ENCODE results near the gene KCNS3. TPM values are rescaled to one million over a fixed set of nuclear protein-coding genes. Genes with fewer than 3 reads are reported as not detected.

The KCNS3 gene
- total RNA-seq, 2 donors from 2014 or later, result not detected

- no peak for ATAC-seq
- H3K9me3 Mint-ChIP-seq, result peaks cover 8% of the 10 kb centered on the region
- peaks cover 17% of the 10 kb centered on the region for H3K36me3 Mint-ChIP-seq
- peaks cover 4 to 31% of the 10 kb centered on the region in 2 donors for H3K27me3 Mint-ChIP-seq
- H3K27ac Mint-ChIP-seq, result no peak overlapping the region
- no peak overlapping the region for H3K4me3 Mint-ChIP-seq
- DNase-seq (ENCODE audit: low spot score), result no peak
- H3K4me1 Mint-ChIP-seq (ENCODE audit: low read depth in 2 of 2), result no peaks in the 10 kb centered on the region
Measured at GRCh38 chr2:17894556-17894955, 16.1 kb downstream of the KCNS3 start.

- ATAC-seq (no peak), DNase-seq (ENCODE audit: low spot score) (no peak)
- H3K36me3 Mint-ChIP-seq, result no peaks in the 10 kb centered on the region
Measured at GRCh38 chr2:17899871-17900270, 21.4 kb downstream of the KCNS3 start.

DNA sequence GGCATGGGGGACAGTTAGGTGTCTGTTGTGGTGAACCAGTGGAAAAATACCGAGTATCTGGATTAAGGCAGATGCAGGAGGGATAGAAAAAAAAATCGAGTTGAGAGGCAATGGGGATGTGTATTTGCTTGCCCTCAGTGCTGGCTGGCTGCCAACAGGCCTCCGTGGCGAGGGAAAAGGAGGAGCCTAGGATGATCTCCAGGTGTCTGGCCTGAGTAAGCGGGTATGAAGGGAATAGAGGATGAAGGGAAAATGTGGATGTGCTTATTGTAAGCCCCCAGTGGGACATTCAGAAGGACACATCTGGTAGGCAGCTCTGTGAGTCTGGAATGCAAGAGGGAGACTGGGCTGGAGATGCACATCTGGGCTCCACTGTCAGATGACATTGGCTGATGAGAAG is 22.8 kb downstream of the KCNS3 start:
- H3K36me3 Mint-ChIP-seq, result peaks cover 1% of the 10 kb centered on the region
- H3K27me3 Mint-ChIP-seq, result peaks cover 12 to 17% of the 10 kb centered on the region in 2 donors
- ATAC-seq, result no peak
- H3K27ac Mint-ChIP-seq, result no peak overlapping the region
- peaks cover under 1% of the 10 kb centered on the region for H3K9me3 Mint-ChIP-seq
- H3K4me1 Mint-ChIP-seq (ENCODE audit: low read depth in 2 of 2), result no peaks in the 10 kb centered on the region
- DNase-seq (ENCODE audit: low spot score), result no peak
- H3K4me3 Mint-ChIP-seq, result no peak overlapping the region

More at GRCh38 chr2:17899871-17900270, 21.4 kb downstream of the KCNS3 start:
- Mint-ChIP-seq H3K4me1 (ENCODE audit: low read depth in 2 of 2) (no peaks in the 10 kb centered on the region), H3K4me3 (no peak overlapping the region), H3K27ac (no peak overlapping the region), H3K27me3 (peaks cover 14 to 15% of the 10 kb centered on the region in 2 donors), H3K9me3 (no peaks in the 10 kb centered on the region)

DNA sequence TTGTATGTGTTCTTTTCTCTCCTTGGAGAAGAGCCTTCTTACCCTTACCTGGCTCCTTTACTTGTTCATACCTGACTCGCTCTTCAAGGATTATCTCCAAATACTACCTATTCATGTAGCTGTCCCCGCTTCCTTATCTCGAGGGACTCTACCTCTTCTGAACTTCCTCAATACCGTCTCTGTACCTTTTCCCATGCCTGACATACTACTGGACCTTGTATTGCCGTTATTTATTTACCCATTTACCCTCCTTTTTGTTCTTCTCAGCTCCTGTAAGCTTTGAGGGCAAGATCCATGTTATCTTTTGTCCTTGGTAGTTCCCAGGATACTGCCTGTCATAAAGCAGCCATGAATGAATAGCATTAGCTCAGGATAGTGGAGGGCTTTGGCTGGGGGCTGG is 32.5 kb downstream of the KCNS3 start:
- no peaks in the 10 kb centered on the region for H3K4me1 Mint-ChIP-seq (ENCODE audit: low read depth in 2 of 2)
- no peak overlapping the region for H3K4me3 Mint-ChIP-seq
- DNase-seq (ENCODE audit: low spot score), result no peak
- ATAC-seq, result no peak
- H3K27me3 Mint-ChIP-seq, result peaks cover 7 to 12% of the 10 kb centered on the region in 2 donors
- peaks cover 4% of the 10 kb centered on the region for H3K36me3 Mint-ChIP-seq
- H3K27ac Mint-ChIP-seq, result no peak overlapping the region
- H3K9me3 Mint-ChIP-seq, result peaks cover 12% of the 10 kb centered on the region

DNA sequence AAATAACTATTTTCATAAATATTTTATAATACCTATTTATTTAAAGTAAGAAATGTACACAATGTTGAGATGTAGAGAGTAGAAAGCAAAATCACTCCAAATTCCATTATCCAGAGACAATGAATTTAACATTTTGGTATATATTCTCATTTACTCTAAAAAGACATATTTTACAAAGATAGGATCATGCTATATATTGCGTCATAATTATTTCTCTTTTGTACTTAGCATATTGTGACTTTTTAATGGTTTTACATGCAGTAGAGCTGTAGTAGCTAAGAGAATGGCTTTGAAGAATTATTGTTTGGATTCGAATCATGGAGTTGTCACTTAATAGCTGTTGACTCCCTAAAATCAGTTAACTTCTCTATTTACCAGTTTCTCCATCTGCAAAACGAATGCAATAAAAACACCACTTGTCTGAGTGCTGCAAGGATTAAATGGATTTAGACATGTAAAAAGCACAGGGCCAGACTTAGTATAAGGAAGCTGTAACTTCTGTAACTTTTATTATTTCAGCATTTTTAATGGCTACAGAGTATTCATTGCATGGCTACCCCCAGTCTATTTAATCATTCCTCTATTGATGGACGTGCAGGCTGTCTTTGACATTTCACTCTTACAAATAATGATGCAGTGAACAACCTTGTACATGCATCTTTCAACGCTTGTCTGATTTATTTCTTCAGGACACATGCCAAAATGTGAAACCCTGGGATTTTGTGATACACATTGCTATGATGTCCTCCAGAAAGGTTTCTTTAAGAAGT is 33.2 kb downstream of the KCNS3 start:
- H3K36me3 Mint-ChIP-seq, result no peaks in the 10 kb centered on the region
- no peaks in the 10 kb centered on the region for H3K4me1 Mint-ChIP-seq (ENCODE audit: low read depth in 2 of 2)
- no peak overlapping the region for H3K4me3 Mint-ChIP-seq
- H3K27me3 Mint-ChIP-seq, result peaks cover 6 to 7% of the 10 kb centered on the region in 2 donors
- peaks cover 7% of the 10 kb centered on the region for H3K9me3 Mint-ChIP-seq
- DNase-seq (ENCODE audit: low spot score) (no peak), ATAC-seq (no peak)
- no peak overlapping the region for H3K27ac Mint-ChIP-seq

DNA sequence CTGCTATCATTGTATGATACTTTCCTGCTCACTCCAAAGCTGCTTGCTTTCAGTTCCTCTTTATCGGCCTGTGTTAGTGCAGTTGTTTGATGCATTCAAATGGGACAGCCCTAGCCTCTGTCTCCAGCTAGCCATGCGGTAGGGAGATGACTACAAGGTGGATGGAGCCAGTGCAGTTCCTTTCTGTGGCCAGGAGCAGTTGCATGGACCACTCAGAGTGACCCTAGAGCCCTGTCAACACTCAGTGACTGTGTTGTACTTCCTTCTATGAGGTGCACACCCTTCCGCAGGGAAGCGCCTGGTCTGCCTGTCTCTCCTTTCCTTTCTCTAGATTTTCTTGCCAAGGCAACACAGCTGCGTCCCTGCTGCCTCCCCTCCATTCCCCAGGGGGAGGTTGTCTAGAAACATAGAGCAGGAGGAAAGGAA is 33.8 kb downstream of the KCNS3 start:
- ATAC-seq, result no peak

DNA sequence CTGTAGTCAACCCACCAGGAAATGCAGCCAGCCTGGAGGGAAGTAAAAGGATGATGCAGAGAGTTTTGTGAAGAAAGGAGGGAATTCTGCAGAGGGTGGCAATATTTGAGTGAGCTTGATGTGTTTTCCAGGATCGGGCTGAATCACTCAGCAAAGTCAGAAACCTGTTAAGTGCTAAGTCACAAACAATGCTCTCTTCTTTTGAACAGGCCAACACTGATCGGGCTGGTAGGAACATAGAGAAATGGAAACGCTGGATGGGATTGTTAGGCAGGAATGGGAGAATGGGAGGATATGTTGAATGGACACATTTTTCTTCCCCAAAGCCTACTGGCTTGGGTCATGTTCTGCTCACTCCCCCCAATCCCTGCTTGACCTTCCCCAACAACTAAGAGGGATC is 36.6 kb downstream of the KCNS3 start:
- no peak for ATAC-seq
- Mint-ChIP-seq H3K9me3 (no peaks in the 10 kb centered on the region), H3K36me3 (no peaks in the 10 kb centered on the region), H3K4me3 (no peak overlapping the region), H3K27me3 (peaks cover 0 to 7% of the 10 kb centered on the region in 2 donors), H3K4me1 (ENCODE audit: low read depth in 2 of 2) (no peaks in the 10 kb centered on the region), H3K27ac (no peak overlapping the region)
- DNase-seq (ENCODE audit: low spot score), result no peak

More for the DNA sequence above, 33.8 kb downstream of the KCNS3 start:
- Mint-ChIP-seq H3K9me3 (peaks cover 5% of the 10 kb centered on the region), H3K27me3 (peaks cover 6 to 7% of the 10 kb centered on the region in 2 donors), H3K36me3 (no peaks in the 10 kb centered on the region), H3K27ac (no peak overlapping the region), H3K4me3 (no peak overlapping the region), H3K4me1 (ENCODE audit: low read depth in 2 of 2) (no peaks in the 10 kb centered on the region)
- DNase-seq (ENCODE audit: low spot score), result no peak

DNA sequence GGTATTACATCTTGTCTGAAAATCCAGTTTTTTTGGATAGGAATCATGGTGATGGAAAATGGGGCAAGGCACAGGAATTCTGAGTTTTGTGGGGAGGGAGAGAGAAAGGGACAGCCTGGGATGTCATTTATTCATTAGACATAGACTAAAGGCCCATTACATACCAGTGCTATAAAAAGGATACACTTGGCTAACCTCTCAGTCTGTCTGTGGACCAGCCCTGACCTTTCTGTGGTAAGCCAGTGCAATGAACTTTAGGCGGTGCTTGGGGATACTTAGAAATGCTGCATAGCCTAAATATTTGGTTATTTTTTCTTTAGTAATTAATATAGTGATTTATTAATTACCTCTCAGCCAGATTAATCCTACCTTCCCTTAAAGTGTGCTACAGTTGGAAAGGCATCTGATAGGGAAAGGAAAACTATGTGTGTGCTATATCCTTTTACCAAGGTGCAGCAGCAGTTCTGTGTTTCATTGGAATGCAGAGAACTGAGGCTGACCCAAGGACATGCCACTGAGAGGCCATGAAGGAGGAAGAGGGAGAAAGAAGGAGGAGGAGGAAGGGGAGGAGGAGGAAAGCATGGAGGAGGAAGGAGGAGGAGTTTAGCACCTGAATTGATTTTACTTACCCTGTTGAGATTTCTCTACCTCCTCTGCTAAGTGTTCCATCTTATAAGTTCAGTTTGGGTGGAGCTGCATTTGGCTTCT is 37.5 kb downstream of the KCNS3 start:
- DNase-seq (ENCODE audit: low spot score) (no peak), ATAC-seq (no peak)
- Mint-ChIP-seq H3K4me1 (ENCODE audit: low read depth in 2 of 2) (no peaks in the 10 kb centered on the region), H3K27ac (no peak overlapping the region), H3K36me3 (no peaks in the 10 kb centered on the region), H3K9me3 (no peaks in the 10 kb centered on the region), H3K4me3 (no peak overlapping the region), H3K27me3 (peaks cover 0 to 6% of the 10 kb centered on the region in 2 donors)

- no peak for DNase-seq (ENCODE audit: low spot score)
- Mint-ChIP-seq H3K27ac (no peak overlapping the region), H3K36me3 (no peaks in the 10 kb centered on the region), H3K9me3 (no peaks in the 10 kb centered on the region), H3K4me1 (ENCODE audit: low read depth in 2 of 2) (no peaks in the 10 kb centered on the region), H3K27me3 (peaks cover 0 to 4% of the 10 kb centered on the region in 2 donors), H3K4me3 (no peak overlapping the region)
- ATAC-seq, result no peak
Measured at GRCh38 chr2:17916584-17916983, 38.1 kb downstream of the KCNS3 start.

DNA sequence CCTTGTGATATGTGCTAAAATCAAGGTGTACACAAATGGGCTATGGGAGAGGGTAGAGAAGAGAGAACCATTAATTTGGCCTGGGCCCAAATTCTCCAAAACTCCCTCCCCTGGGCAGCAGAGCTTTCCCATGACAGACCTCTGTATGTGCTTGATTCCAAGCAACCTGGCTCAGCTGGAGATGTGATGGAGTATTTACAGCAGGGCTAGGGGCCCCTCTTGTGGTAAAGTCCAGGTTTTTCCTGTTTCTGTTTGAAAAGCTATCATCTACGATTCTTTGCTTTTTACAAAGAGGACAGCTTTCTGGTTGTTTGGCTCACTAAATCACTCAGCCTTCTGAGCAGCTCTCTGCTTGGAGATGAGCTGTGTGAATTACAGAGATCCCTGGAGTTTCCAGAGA is 40.3 kb downstream of the KCNS3 start:
- no peak overlapping the region for H3K27ac Mint-ChIP-seq
- H3K9me3 Mint-ChIP-seq, result no peaks in the 10 kb centered on the region
- H3K36me3 Mint-ChIP-seq, result no peaks in the 10 kb centered on the region
- H3K27me3 Mint-ChIP-seq, result no peaks in the 10 kb centered on the region
- ATAC-seq (no peak), DNase-seq (ENCODE audit: low spot score) (no peak)
- no peak overlapping the region for H3K4me3 Mint-ChIP-seq
- H3K4me1 Mint-ChIP-seq (ENCODE audit: low read depth in 2 of 2), result no peaks in the 10 kb centered on the region

DNA sequence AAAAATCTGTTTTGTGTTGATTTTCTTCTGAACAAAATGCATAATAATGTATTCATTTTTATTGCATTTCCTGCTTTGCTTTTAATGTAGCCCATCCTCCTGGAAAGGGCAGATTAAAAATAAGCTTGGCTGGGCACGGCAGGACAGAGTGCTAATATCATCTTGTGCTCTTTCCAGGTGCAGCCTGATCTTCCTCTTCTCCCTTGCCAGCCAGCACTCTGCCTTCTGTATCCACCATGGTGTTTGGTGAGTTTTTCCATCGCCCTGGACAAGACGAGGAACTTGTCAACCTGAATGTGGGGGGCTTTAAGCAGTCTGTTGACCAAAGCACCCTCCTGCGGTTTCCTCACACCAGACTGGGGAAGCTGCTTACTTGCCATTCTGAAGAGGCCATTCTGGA is 52.3 kb downstream of the KCNS3 start:
- H3K36me3 Mint-ChIP-seq, result peaks cover 5% of the 10 kb centered on the region
- no peak for DNase-seq (ENCODE audit: low spot score)

DNA sequence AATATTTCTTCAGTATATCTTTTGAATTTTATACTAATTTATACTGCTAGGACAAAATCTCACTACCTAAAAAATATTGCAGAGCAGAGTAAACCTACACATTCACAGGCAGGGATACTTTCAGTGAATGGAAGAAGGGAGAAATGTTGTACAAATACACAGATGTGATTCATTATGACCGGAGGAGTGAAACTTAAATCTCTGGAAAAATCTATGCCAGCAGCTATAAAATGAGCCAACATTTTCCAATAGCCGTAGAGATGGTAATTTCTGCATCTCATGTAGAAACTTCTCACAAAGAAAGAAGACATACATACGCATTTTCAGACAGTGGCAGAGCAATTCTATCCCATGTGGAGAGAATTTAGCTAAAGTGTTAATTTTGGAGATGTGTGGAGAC is 54.8 kb downstream of the KCNS3 start:
- ATAC-seq, result no peak
- H3K4me3 Mint-ChIP-seq, result no peak overlapping the region
- H3K27me3 Mint-ChIP-seq, result no peaks in the 10 kb centered on the region
- H3K9me3 Mint-ChIP-seq, result peaks cover 4% of the 10 kb centered on the region
- no peaks in the 10 kb centered on the region for H3K36me3 Mint-ChIP-seq
- DNase-seq (ENCODE audit: low spot score), result no peak
- H3K4me1 Mint-ChIP-seq (ENCODE audit: low read depth in 2 of 2), result no peaks in the 10 kb centered on the region
- H3K27ac Mint-ChIP-seq, result no peak overlapping the region

More for the DNA sequence above, 52.3 kb downstream of the KCNS3 start:
- ATAC-seq, result no peak
- Mint-ChIP-seq H3K27ac (no peak overlapping the region), H3K9me3 (peaks cover 8% of the 10 kb centered on the region), H3K4me1 (ENCODE audit: low read depth in 2 of 2) (no peaks in the 10 kb centered on the region), H3K27me3 (no peaks in the 10 kb centered on the region), H3K4me3 (no peak overlapping the region)

DNA sequence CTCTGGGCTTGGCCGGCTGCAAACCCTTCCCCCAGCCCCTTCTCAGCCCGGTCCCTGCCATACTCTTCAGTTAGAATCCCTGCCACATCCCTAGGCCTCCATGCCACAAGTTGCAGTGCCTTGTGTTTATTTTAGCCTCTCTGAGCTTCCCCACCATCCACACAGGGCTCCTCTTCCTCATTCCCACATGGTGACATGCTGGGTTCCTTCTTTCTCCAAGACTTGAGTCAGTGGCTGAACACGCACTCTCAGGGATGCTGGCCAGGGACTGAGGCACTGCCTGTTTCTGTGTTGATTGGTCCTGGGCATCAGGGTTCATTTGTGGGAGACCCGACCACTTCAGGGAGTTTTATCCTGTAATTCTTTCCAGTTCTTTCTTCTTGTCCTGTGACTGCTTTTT is 56.3 kb downstream of the KCNS3 start:
- Mint-ChIP-seq H3K4me3 (no peak overlapping the region), H3K27me3 (no peaks in the 10 kb centered on the region), H3K4me1 (ENCODE audit: low read depth in 2 of 2) (no peaks in the 10 kb centered on the region), H3K9me3 (no peaks in the 10 kb centered on the region), H3K36me3 (no peaks in the 10 kb centered on the region), H3K27ac (no peak overlapping the region)
- ATAC-seq (no peak), DNase-seq (ENCODE audit: low spot score) (no peak)

DNA sequence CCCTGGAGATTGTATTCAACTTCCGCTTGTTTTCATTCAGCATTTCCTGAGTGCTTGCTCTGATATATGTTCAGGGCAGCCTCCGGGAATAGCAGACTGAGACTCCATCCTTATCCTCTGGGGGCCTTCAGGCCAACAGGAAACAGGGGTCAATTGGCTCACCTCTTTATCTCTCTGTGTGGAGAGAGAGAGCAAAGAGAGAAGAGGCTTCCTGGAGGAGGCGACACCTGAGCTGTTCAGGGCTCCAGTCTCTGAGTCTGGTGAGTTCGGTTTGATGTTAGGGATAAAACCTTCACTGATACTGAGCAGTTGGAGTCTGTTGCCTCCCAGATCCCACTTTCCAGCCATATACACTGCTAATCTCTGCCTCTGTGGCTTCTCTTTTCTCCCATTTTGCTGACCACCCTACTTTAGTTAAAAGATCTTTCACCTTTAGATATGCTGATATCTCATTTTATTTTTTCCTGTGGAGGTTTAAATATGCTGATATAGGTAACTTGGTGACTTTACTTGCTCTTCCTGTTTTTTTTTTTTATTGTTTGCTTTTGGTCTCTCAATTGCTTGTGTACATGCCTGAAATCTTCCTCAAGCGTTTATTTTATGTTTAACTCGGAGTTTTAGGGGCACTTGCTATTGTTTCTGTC is 56.9 kb downstream of the KCNS3 start:
- Mint-ChIP-seq H3K36me3 (no peaks in the 10 kb centered on the region), H3K4me3 (no peak overlapping the region), H3K4me1 (ENCODE audit: low read depth in 2 of 2) (no peaks in the 10 kb centered on the region), H3K9me3 (peaks cover 2% of the 10 kb centered on the region), H3K27me3 (no peaks in the 10 kb centered on the region), H3K27ac (no peak overlapping the region)
- DNase-seq (ENCODE audit: low spot score) (no peak), ATAC-seq (no peak)

All from natural killer cell treated with Interleukin-12 subunit alpha and Interleukin-12 subunit beta and Interleukin-15 and Interleukin-18, amount 100 ng/mL, for 72 hours (primary cell).